NB4 (cell line): ENCODE measurements around the gene TRDN.

ENCODE experiments used
- DNase-seq: peaks from one replicate; pipeline ENCODE4 v3.0.0; 2010; ENCODE audit warnings: low read depth
- H3K4me3 ChIP-seq: one replicate; pipeline ENCODE4 v1.5.1; 2011; ENCODE audit warnings: mild to moderate bottlenecking, low read depth, low read length, moderate library complexity
- CTCF ChIP-seq: IDR thresholded peaks from one replicate; pipeline ENCODE4 v1.5.1; 2012; ENCODE audit warnings: low read depth, low read length
- MYC ChIP-seq: IDR thresholded peaks from 2 replicates; pipeline ENCODE4 v1.6.1; 2011; ENCODE audit warnings: low read depth, low read length
- POLR2A ChIP-seq: IDR thresholded peaks from 2 replicates; pipeline ENCODE4 v1.6.1; 2011; ENCODE audit warnings: mild to moderate bottlenecking; ENCODE audit not compliant: insufficient read length; ENCODE audit errors: extremely low read depth
- TF ChIP-seq, protein P1 (sequence below): IDR thresholded peaks from 2 replicates; pipeline ENCODE4 v1.6.1; 2011; ENCODE audit warnings: low read depth, low read length

TRDN gene

GRCh38 chr6:123223461-123223860 lies 413.3 kb downstream of the TRDN start:
- no peak overlapping the region for H3K4me3 ChIP-seq
- no peak for DNase-seq
- no peak for TF ChIP-seq POLR2A
- no peak for TF ChIP-seq MYC
- TF ChIP-seq CTCF, result no peak
- TF ChIP-seq, protein P1, sequence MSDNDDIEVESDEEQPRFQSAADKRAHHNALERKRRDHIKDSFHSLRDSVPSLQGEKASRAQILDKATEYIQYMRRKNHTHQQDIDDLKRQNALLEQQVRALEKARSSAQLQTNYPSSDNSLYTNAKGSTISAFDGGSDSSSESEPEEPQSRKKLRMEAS, result no peak

DNA sequence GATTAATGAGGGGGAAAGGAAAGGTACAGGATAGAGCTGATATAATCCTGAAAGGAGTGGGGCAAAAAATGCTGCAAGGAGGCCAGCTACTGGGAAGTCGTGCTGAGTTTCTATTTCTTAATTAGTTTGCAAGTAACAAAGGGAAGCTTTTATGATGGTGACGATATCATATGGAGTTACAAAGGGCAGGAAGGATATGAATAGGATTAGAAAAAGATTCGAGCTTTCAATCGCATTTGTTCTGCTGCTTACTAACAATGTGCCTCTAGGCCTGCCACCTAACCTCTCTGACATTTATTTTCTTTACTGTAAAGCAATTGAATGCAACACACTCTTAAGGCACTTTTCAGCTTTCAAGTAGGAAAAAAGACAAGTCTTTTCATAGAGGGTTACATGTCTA lies 421.5 kb downstream of the TRDN start:
- H3K4me3 ChIP-seq, result no peak overlapping the region
- TF ChIP-seq, protein P1, result no peak
- TF ChIP-seq CTCF, result no peak
- TF ChIP-seq MYC, result no peak
- no peak for TF ChIP-seq POLR2A
- DNase-seq, result no peak

DNA sequence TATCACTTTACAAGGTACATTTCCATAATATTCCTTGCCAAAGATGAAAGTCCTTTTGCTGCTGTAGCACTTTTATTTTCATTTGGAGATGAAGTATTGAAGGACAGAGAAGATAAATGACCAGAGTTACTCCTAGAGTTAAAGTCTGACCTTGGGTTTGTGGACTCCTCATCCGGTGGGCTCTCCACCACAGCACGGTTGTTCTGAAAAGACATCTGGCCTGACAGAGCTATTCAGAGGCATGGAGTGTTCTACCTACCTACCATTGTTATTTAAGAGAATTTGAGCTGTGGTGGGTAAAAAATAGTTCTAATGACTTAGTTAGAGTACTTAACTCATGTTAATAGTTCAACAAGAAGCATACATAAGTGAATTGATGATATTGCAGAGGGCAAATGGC lies 422.3 kb downstream of the TRDN start:
- DNase-seq, result no peak
- no peak overlapping the region for H3K4me3 ChIP-seq
- TF ChIP-seq CTCF, result no peak
- TF ChIP-seq, protein P1, result no peak
- no peak for TF ChIP-seq MYC
- no peak for TF ChIP-seq POLR2A

DNA sequence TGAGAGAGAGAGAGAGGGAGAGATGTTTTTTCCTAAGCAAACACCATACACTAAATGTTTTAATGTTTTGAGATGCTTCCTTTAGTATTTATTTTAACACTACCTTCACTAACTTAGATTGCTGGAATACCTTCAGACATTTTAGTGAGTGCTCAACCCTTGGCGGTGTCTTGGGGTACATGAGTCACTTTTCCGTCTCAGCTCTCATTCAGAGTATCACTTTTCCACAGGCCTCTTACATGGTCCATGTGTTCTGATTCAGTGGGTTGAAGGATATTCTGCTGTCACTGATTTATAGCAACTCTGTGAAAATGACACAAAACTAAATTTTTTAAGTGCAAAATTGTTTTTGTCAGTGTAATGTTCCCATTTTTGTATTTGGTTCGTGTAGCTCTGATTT lies 422.8 kb downstream of the TRDN start:
- no peak for TF ChIP-seq CTCF
- TF ChIP-seq POLR2A, result no peak
- no peak for TF ChIP-seq MYC
- TF ChIP-seq, protein P1, result no peak
- DNase-seq, result no peak
- H3K4me3 ChIP-seq, result no peak overlapping the region

DNA sequence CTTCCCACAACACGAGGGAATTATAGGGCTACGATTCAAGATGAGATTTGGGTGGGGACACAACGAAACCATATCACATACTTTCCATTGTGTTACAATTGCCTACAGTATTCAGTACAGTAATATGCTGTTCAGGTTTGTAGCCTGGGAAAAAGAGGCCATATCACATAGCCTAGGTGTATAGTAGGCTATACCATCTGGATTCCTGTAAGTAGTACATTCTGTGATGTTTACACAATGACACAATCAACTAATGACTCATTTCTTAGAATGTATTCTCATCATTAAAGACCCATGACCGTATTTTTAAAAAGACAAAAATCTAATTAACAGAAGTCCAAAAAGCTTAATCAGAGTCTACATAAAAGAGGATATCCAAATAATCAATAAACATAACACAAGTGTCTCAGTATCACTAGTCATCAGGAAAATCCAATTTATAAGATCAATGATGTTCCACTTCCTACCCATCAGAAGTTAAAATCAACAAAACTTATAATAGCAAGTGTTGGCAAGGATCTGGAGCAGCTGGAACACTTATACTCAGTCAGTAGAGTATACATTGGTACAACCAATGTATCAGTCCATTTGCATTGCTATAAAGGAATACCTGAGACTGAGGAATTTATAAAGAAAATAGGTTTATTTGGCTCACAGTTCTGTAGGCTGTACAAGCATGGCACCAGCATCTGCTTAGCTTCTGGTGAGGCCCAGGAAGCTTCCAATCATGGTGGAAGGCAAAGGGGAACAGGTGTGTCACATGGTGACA lies 424.8 kb downstream of the TRDN start:
- no peak overlapping the region for H3K4me3 ChIP-seq
- no peak for TF ChIP-seq MYC
- no peak for TF ChIP-seq CTCF
- TF ChIP-seq, protein P1, result no peak
- TF ChIP-seq POLR2A, result no peak
- DNase-seq, result no peak
